AG04450 (cell line): Measurements from ENCODE around the gene ENOSF1. TPM values are rescaled to one million over a fixed set of nuclear protein-coding genes. Genes with fewer than 3 reads are reported as not detected.

Experiments used
- CTCF ChIA-PET: fragments of 300-600, 350-600 bp; formaldehyde crosslinking; extraction: SDS; loops from one replicate; lab custom pipeline; 2022; ENCODE audit warnings: antibody characterized with exemption, inconsistent platforms; lab: Charles Lee
- POLR2A ChIA-PET: fragments of 350-600 bp; formaldehyde crosslinking; extraction: SDS; loops from one replicate; lab custom pipeline; 2021; ENCODE audit warnings: antibody characterized with exemption, inconsistent platforms; lab: Yijun Ruan, JAX
- DNase-seq: peaks from one replicate; pipeline ENCODE4 v3.0.0-alpha.2; 2011; ENCODE audit warnings: low read depth, low spot score
- H3K27ac ChIP-seq: one replicate; pipeline ENCODE4 v1.5.1; 2012; ENCODE audit warnings: low read depth, low read length, control low read depth
- H3K27me3 ChIP-seq: one replicate; pipeline ENCODE4 v1.6.0; 2012; ENCODE audit warnings: low read length; ENCODE audit not compliant: control insufficient read depth, insufficient read depth
- H3K4me3 ChIP-seq: 2 replicates; pipeline ENCODE4 v1.5.1; 2011; ENCODE audit warnings: mild to moderate bottlenecking, low read depth, low read length, control low read depth
- H3K9me3 ChIP-seq: 2 replicates; pipeline ENCODE4 v1.5.1; 2012; ENCODE audit warnings: low read length; ENCODE audit not compliant: control insufficient read depth, insufficient read depth
- CTCF ChIP-seq: IDR thresholded peaks from 2 replicates; pipeline ENCODE4 v1.5.1; 2011; ENCODE audit warnings: low read depth, low read length, control low read depth, inconsistent platforms
- polyA plus RNA-seq: library from polyadenylated mRNA; depleted of rRNA; stranded (reverse); fragments of >200 nt; gene quantifications from 2 replicates; pipeline ENCODE4 v1.2.3, GENCODE V29; 2011

Gene ENOSF1
- polyA plus RNA-seq, 1 experiment = 10.9 TPM

DNA sequence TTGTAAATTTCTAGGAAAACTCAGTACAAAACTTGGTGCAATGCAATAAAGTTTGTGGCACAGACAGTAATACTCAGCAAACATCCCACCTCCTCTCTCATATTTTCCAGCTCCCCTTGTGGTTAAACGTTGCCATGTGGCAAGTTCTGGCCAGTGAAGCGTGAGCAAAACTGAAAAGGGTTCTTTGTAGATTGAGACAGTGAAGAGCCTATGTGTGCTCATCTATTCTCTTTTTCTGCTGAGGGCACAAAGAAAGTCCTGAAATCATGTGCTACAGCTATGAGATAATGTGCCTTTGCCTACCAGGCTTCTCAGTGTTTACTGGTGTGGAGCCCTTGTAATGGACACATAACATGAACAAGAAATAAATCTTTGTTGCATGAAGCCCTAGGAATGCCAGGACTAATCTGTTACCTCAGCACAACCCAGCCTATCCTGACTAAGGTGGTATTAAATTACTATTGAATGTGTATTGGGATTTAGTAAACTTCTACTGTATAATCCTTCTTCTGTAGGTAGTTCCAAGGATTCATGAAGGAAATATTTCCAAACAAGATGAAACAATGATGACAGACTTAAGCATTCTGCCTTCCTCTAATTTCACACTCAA is 67.9 kb downstream of the ENOSF1 start:
- no peak for TF ChIP-seq CTCF
- H3K27ac ChIP-seq = no peak overlapping the region
- POLR2A ChIA-PET = no interaction called here
- no peak overlapping the region for H3K4me3 ChIP-seq
- H3K27me3 ChIP-seq = peaks cover 4% of the 10 kb centered on the region
- H3K9me3 ChIP-seq = no peaks in the 10 kb centered on the region
- DNase-seq = no peak
- CTCF ChIA-PET = interaction anchor here (0.6 to 2.3 kb wide), 4 partner anchors 11 to 186 kb away, joined by 3 to 9 read pairs (median 6); no protein-coding TSS in a partner anchor

DNA sequence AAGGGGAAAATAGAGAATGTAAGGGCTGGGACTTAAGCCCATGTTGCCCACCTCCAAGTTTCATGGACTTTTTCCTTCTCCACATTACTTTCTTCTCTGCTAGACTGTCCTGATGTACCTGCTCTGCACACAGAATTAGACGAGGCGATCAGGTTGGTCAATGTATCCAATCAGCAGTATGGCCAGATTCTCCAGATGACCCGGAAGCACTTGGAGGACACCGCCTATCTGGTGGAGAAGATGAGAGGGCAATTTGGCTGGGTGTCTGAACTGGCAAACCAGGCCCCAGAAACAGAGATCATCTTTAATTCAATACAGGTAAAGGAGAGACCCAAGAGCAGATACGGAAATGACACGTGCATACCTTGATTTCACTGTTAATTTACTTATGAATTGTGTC is 71.2 kb downstream of the ENOSF1 start:
- CTCF ChIA-PET = interaction anchor here (1.0 to 2.0 kb wide), 3 partner anchors 17 to 199 kb away, joined by 7 to 11 read pairs (median 8); no protein-coding TSS in a partner anchor
- H3K27ac ChIP-seq = no peak overlapping the region
- POLR2A ChIA-PET = no interaction called here

DNA sequence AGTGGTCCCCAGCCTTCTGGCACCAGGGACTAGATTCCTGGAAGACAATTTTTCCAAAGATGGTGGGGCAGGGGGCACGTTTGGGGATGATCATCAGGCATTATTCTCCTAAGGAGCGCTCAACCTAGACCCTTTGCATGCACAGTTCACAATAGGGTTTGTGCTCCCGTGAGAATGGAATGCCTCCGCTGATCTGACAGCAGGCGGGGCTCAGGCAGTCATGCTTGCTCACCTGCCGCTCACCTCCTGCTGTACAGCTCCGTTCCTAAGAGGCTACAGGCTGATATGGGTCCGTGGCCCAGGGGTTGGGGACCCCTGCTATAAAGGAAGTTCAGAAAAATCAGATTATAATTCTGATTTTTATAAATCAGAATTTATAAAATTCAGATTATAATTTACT is 77.3 kb downstream of the ENOSF1 start:
- Histone ChIP-seq H3K27me3 (peaks cover 5% of the 10 kb centered on the region), H3K4me3 (no peak overlapping the region), H3K9me3 (no peaks in the 10 kb centered on the region), H3K27ac (no peak overlapping the region)
- DNase-seq = no peak
- no peak for TF ChIP-seq CTCF
- CTCF ChIA-PET = interaction anchor here (0.9 to 1.1 kb wide), 2 partner anchors 11 to 195 kb away, joined by 4 to 6 read pairs; no protein-coding TSS in a partner anchor
- POLR2A ChIA-PET = no interaction called here

More for the DNA sequence above, 71.2 kb downstream of the ENOSF1 start:
- H3K27me3 ChIP-seq = peaks cover 4% of the 10 kb centered on the region
- no peak for TF ChIP-seq CTCF
- H3K4me3 ChIP-seq = no peak overlapping the region
- no peak for DNase-seq
- H3K9me3 ChIP-seq = no peaks in the 10 kb centered on the region

DNA sequence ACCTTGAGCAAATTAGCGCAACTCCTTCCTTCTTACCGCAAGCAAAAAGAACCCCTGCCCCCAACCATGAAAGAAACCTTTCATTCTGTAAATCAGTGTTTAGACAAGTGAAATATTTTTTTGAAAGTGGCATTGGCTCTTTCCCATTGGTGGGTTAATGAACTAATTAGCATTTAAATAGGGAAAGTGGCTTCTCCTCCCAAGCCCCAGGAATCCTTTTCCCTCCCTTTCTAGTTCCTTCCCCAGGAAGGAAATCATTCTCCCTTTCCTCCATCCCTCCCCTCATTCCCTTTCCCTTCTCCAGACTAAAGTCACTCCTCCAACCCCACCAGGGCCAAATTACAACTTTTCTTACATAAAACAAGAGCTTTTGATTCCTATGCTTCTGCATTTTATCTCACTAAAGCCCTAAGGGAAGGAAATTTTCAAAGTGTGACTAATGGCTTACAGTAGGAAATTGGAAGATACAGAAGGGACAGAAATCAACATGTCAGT is 77.8 kb downstream of the ENOSF1 start:
- CTCF ChIA-PET = interaction anchor here (0.9 to 1.1 kb wide), 2 partner anchors 10 to 196 kb away, joined by 4 to 6 read pairs; no protein-coding TSS in a partner anchor
- no peak overlapping the region for H3K4me3 ChIP-seq
- H3K27me3 ChIP-seq = peaks cover 6% of the 10 kb centered on the region
- H3K27ac ChIP-seq = no peak overlapping the region
- POLR2A ChIA-PET = no interaction called here
- H3K9me3 ChIP-seq = no peaks in the 10 kb centered on the region
- DNase-seq = no peak
- TF ChIP-seq CTCF = no peak

DNA sequence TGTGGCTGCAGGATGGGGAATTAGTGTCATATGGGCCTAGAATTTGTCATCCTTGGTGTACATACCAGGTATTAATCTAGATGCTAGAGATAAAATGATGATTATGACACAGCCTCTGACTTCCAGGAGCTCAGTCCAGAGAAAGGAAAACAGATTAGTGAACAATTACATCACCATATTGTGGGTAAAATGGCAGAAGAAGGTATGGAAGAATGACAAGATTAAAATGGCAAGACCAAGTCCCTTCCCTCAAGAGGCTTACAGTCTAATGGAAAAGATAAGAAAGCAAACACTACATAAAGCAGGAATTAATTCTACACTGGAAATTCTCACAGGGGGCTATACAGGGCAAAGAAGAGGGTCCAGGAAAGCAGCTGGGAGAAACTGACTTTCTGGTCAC is 80.9 kb downstream of the ENOSF1 start:
- CTCF ChIA-PET = interaction anchor here (1.0 to 2.0 kb wide), 4 partner anchors 14 to 208 kb away, joined by 3 to 8 read pairs (median 5); no protein-coding TSS in a partner anchor
- H3K4me3 ChIP-seq = no peak overlapping the region
- no peak overlapping the region for H3K27ac ChIP-seq
- no peak for DNase-seq
- no peaks in the 10 kb centered on the region for H3K9me3 ChIP-seq
- TF ChIP-seq CTCF = no peak
- POLR2A ChIA-PET = no interaction called here
- H3K27me3 ChIP-seq = peaks cover 11% of the 10 kb centered on the region
